ENCODE measurements around the gene DOCK9. TPM values are rescaled to one million over a fixed set of nuclear protein-coding genes. Genes with fewer than 3 reads are reported as not detected.

DOCK9 gene
- polyA plus RNA-seq, 1 donor (not counting 4 experiments of a cell fraction or from before 2014, with no cell fraction given): 110 TPM

GRCh38 chr13:98787996-98788395, 189.9 kb downstream of the DOCK9 start:
- Histone ChIP-seq H3K36me3 (ENCODE audit: control insufficient read depth in 2 of 2, extremely low read depth in 1 of 2, insufficient read depth in 2 of 2, low read length in 2 of 2) (peaks cover 7 to 8% of the 10 kb centered on the region in 2 experiments), H4K20me1 (ENCODE audit: control insufficient read depth, extremely low read depth, insufficient read depth, low read length) (no peaks in the 10 kb centered on the region), H3K27me3 (ENCODE audit: control insufficient read depth, extremely low read depth, insufficient read depth, low read length) (peaks cover 3% of the 10 kb centered on the region), H2AFZ (ENCODE audit: control insufficient read depth, low read length) (no peak overlapping the region), H3K4me2 (ENCODE audit: control insufficient read depth, extremely low read depth, insufficient read depth, low read depth, low read length) (no peak overlapping the region), H3K4me1 (ENCODE audit: control insufficient read depth, extremely low read depth, insufficient read depth, low read length) (no peaks in the 10 kb centered on the region), H3K9ac (ENCODE audit: control insufficient read depth, extremely low read depth, insufficient read depth, low read length) (no peak overlapping the region), H3K4me3 (ENCODE audit: control insufficient read depth in 2 of 3, extremely low read depth in 1 of 3, insufficient read depth in 2 of 3, low read depth in 1 of 3, low read length in 3 of 3) (no peak overlapping the region), H3K79me2 (ENCODE audit: control insufficient read depth, insufficient read depth, low read length) (no peaks in the 10 kb centered on the region), H3K27ac (ENCODE audit: control insufficient read depth, insufficient read depth, low read length) (no peak overlapping the region), H3K9me3 (ENCODE audit: control insufficient read depth, low read depth, low read length) (no peaks in the 10 kb centered on the region), H3K9me1 (ENCODE audit: control insufficient read depth, extremely low read depth, insufficient read depth, low read length) (no peaks in the 10 kb centered on the region)
- dilution Hi-C loops (cut with MboI; ENCODE audit: extremely low pct_ligation_motif_present, low sequenced_read_pairs): no loop called here
- no peak for FAIRE-seq
- no peak for DNase-seq (ENCODE audit: low read depth, low spot score)
- TF ChIP-seq CTCF (optimal IDR thresholded peaks at IDR 0.05 in 1 of 3, IDR thresholded peaks at IDR 0.05 in 1 of 3, conservative IDR thresholded peaks at IDR 0.05 in 1 of 3; ENCODE audit: extremely low read depth in 1 of 3, insufficient read depth in 2 of 3, low read length in 3 of 3) (no peak), EZH2 (IDR thresholded peaks at IDR 0.05; ENCODE audit: low read length) (no peak)

- no peak overlapping the region for H3K9ac ChIP-seq (ENCODE audit: control insufficient read depth, extremely low read depth, insufficient read depth, low read length)
- H3K4me3 ChIP-seq (ENCODE audit: control insufficient read depth in 2 of 3, extremely low read depth in 1 of 3, insufficient read depth in 2 of 3, low read depth in 1 of 3, low read length in 3 of 3): no peak overlapping the region
- DNase-seq (ENCODE audit: low read depth, low spot score) (no peak), FAIRE-seq (no peak)
- H3K27me3 ChIP-seq (ENCODE audit: control insufficient read depth, extremely low read depth, insufficient read depth, low read length): peaks cover 3% of the 10 kb centered on the region
- H3K9me1 ChIP-seq (ENCODE audit: control insufficient read depth, extremely low read depth, insufficient read depth, low read length): no peaks in the 10 kb centered on the region
- H3K79me2 ChIP-seq (ENCODE audit: control insufficient read depth, insufficient read depth, low read length): no peaks in the 10 kb centered on the region
- no peak overlapping the region for H3K27ac ChIP-seq (ENCODE audit: control insufficient read depth, insufficient read depth, low read length)
- H3K36me3 ChIP-seq (ENCODE audit: control insufficient read depth in 2 of 2, extremely low read depth in 1 of 2, insufficient read depth in 2 of 2, low read length in 2 of 2): peaks cover 2 to 3% of the 10 kb centered on the region in 2 experiments
- no peaks in the 10 kb centered on the region for H4K20me1 ChIP-seq (ENCODE audit: control insufficient read depth, extremely low read depth, insufficient read depth, low read length)
- H2AFZ ChIP-seq (ENCODE audit: control insufficient read depth, low read length): no peak overlapping the region
- H3K9me3 ChIP-seq (ENCODE audit: control insufficient read depth, low read depth, low read length): no peaks in the 10 kb centered on the region
- no peak for TF ChIP-seq EZH2 (IDR thresholded peaks at IDR 0.05; ENCODE audit: low read length)
- no peak for TF ChIP-seq CTCF (optimal IDR thresholded peaks at IDR 0.05 in 1 of 3, IDR thresholded peaks at IDR 0.05 in 1 of 3, conservative IDR thresholded peaks at IDR 0.05 in 1 of 3; ENCODE audit: extremely low read depth in 1 of 3, insufficient read depth in 2 of 3, low read length in 3 of 3)
- dilution Hi-C loops (cut with MboI; ENCODE audit: extremely low pct_ligation_motif_present, low sequenced_read_pairs): no loop called here
- no peaks in the 10 kb centered on the region for H3K4me1 ChIP-seq (ENCODE audit: control insufficient read depth, extremely low read depth, insufficient read depth, low read length)
- no peak overlapping the region for H3K4me2 ChIP-seq (ENCODE audit: control insufficient read depth, extremely low read depth, insufficient read depth, low read depth, low read length)
These were observed 190.7 kb downstream of the DOCK9 start for GRCh38 chr13:98787173-98787572.

Data from keratinocyte (primary cell).